ENCODE measurements around the gene HOMER1.
A peak's percentile ranks its signal among the peaks of the same experiment; 100 is the strongest.

- TF ChIP-seq POLR2A (IDR thresholded peaks at IDR 0.05), result no peak
- TF ChIP-seq POLR2AphosphoS5 (IDR thresholded peaks at IDR 0.05), result no peak
- TF ChIP-seq CTCF (IDR thresholded peaks at IDR 0.05), result peak; percentile 56 to 63 (median 59)
- no peak for TF ChIP-seq EP300 (IDR thresholded peaks at IDR 0.05; ENCODE audit: low read depth)
Observed at GRCh38 chr5:79464695-79465332, 49.1 kb downstream of the HOMER1 start.

Data from transverse colon (tissue), 4 donors.